GM19328 (cell line): ENCODE measurements around the gene METTL25.
"Not testable (repeated sequence)": the region's sequence is repeated elsewhere in the genome, so short reads cannot be mapped to it uniquely, and the experiment has no call there.

ENCODE experiments used
- ATAC-seq: cut with Tn5 transposase; IDR thresholded peaks from one replicate; pipeline ENCODE4 v1.9.1; 2021; ENCODE audit warnings: mild to moderate bottlenecking, moderate library complexity; ENCODE audit not compliant: unreplicated experiment

METTL25 gene, protein sequence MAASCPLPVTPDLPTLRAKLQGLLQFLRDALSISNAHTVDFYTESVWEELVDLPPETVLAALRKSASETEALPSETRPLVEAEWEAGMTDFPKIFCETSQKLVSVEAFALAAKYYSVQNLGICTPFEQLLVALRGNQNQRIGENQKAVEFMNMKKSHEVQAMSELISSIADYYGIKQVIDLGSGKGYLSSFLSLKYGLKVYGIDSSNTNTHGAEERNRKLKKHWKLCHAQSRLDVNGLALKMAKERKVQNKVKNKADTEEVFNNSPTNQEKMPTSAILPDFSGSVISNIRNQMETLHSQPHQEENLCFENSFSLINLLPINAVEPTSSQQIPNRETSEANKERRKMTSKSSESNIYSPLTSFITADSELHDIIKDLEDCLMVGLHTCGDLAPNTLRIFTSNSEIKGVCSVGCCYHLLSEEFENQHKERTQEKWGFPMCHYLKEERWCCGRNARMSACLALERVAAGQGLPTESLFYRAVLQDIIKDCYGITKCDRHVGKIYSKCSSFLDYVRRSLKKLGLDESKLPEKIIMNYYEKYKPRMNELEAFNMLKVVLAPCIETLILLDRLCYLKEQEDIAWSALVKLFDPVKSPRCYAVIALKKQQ

DNA sequence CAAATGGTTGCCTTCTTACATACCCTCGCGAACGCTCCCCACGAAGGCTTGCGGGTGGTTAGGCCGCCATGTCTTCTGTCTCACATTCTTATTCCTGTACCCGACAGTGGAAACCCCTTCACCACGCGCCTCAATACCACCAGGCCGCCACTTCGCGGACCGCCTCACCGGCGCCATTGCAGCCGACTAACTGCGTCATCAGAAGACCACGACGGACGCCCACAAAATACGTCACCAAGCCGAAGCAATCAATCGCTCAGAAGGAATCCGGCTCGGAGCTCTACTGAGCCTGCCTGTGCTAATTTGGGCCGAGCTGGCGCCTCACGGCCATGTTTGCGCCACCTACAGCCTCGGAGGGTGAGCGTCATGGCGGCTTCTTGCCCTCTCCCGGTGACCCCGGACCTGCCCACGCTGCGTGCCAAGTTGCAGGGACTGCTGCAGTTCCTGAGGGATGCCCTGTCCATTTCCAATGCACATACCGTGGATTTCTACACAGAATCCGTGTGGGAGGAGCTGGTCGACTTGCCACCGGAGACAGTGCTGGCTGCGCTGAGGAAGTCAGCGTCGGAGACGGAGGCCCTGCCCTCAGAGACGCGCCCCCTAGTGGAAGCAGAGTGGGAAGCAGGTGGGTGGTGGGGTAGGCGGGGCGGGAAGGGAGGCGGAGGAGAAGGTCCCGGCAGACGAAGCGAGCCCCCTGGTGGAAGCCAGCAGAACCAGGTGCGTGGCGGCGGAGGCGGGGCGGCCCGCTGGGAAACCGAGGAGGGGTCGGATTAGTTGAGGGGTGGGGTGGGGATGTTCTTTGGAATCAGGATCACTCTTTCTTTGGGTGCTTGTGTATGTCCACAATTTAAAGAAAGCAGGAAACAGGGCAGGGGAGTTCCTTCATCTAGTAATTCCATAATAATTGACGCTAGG lies at the start of gene METTL25, which contains the start of gene CCDC59:
METTL25 (plus strand) TSS at position 330 of the 915 bp plus-strand sequence; CDS start at position 367, 37 bp downstream.
CCDC59 (minus strand) TSS at position 188 of the 915 bp plus-strand sequence; CDS start at position 177, 11 bp downstream.
- ATAC-seq = peak; percentile 94

DNA sequence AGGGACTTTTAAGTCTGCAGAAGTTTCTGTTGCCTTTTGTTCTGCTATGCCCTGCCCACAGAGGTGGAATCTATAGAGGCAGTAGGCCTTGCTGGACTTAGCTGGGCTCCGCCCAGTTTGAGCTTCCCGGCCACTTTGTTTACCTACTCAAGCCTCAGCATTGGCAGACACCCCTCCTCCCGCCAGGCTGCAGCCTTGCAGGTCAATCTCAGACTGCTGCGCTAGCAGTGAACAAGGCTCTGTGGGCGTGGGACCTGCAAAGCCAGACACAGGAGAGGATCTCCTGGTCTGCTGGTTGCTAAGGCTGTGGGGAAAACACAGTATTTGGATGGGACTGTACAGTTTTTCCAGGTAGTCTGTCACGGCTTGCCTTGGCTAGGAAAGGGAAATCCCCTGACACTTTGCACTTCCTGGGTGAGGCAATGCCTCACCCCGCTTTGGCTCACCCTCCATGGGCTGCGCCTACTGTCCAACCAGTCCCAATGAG lies 43.9 kb upstream of the METTL25 start:
- no peak for ATAC-seq

DNA sequence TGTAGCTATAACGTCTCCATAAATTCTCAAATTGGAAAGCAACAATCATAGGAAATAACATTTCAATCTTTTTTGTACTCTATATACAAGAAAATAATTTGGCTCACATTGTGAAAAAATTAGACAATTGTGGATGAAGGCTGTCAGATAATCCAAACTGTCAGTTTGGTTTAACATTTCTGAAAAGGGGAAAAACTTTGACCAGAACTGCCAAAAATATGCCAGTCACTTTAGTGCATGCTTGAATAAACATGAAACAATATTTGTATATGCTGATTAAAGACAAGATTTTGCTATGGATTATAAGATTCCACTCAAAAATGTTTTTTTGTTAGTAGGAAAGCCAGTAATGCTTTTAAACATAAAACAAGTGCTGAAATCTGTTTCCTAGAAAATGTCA lies 39.1 kb upstream of the METTL25 start:
- ATAC-seq = no peak

DNA sequence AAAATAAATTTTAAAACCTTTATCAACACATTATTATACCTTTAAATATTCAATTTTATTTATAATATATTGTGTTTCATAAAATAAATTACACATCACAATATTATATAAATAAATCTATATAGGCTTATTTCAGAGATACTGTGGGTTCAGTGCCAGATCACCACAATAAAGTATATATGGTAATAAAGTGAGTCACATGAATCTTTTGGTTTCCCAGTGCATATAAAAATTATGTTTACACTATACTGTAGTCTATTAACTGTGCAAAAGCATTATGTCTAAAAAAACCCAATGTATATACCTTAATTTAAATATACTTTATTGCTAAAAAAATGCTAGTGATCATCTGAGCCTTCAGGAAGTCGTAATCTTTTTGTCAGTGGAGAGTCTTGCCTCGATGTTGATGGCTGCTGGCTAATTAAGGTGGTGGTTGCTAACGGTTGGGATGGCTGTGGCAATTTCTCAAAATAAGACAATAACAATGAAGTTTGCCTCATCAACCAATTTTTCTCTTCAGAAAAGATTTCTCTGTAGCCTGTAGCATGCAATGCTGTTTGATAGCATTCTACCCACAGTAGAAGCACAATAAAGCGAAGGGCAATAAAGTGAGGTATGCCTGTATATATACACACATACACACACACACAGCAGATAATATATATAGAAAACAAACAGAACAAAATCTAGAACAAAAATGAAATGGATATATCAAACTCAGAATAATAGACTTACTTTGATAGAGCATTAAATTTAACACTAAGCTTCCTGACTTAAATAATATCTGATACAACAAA lies 32.6 kb upstream of the METTL25 start:
- ATAC-seq = no peak

DNA sequence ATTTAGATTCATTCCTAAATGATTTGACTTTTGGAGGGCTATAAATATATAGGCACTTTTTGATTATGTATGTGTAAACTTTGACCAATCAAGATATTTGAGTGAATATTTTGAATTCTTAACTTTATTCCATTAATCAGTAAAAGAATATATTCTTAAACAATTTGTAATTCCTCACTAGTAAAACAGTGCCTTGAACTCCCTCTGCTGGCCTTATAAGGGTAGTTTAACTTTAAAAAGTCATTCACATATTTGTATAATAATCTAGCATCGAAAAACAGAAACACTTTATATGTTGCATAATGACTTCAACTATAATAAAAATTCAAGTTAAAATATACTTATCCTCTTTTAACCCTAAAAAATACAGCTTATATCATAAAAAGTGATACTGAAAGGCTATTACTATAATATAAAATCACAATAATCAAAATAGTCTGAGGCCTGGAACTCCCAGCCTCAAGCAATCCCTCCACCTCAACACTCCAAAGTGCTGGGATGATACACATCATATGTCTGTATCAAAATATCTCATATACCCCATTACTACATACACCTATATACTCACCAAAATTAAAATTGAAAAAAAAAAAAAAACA lies 31.3 kb upstream of the METTL25 start:
- no peak for ATAC-seq

DNA sequence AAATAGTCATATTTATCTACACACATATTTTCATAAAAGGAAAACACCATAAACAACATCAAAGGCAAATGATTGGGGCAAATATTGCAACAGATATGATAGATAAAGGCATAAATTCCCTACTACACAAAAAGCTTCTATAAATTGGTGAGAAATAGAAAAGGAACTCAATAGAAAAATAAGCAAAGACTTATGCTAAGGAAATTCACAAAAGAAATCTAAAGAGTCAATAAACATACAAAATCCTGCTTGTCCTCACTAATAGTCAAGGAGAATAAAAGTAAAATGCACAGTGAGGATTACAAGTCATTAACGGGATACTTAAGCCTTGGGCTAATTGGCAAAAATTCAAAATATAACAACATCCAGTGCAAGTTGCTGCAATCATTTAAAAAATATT lies 30.5 kb upstream of the METTL25 start:
- no peak for ATAC-seq

DNA sequence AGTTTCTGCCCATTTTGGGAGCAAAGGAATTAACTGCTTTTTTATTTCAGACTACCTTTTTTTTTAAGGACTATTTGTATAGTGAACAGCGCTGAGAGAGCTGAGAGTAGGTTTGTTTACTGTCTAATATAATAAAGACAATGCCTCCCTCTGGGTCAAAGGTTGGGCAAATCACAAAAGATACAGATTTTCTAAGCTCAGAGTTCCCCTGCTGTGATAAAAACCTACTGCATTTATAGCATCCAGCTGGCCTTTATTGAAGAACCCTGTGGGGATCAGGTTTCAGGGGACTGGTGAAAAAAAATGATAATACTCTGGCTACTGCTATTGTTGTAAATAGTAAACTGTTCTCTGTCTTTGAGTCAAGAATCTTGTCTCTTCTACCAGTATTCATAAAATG lies 28.8 kb upstream of the METTL25 start:
- ATAC-seq = no peak

DNA sequence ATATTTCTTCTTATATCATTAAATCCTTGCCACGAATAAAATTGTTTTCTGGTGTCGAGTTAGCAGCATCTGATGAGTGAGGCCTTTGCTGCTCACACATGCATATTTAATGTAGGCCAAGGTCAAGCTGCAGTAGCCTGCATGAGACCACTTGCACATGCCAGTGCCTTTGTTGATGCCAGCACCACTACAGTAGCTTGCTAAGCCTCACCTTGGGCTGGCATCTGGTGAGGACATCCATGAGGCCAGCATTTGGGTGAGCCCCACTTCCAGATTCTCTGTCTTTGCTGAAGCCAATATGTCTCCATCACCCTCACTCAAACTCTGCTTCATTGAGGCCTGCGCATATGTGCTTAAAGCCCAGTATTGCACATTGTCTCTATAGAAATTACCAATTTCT lies 8.2 kb upstream of the METTL25 start:
- ATAC-seq = no peak

DNA sequence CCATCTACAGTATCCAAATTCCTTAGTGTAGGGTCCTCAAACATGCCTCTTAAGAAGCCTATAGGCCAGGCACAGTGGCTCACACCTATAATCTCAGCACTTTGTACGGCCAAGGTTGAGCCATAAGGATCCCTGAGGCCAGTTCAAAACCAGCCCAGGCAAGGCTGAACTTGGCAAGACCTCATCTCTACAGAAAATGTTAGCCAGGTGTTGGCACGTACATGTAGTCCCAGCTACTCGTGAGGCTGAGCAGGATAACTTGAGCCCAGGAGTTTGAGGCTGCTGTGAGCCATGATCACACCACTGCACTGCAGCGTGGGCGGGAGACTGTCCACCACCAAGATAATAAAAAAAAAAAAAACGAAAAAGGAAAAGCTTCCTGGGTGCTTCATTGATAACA lies 6.9 kb upstream of the METTL25 start:
- ATAC-seq = no peak

DNA sequence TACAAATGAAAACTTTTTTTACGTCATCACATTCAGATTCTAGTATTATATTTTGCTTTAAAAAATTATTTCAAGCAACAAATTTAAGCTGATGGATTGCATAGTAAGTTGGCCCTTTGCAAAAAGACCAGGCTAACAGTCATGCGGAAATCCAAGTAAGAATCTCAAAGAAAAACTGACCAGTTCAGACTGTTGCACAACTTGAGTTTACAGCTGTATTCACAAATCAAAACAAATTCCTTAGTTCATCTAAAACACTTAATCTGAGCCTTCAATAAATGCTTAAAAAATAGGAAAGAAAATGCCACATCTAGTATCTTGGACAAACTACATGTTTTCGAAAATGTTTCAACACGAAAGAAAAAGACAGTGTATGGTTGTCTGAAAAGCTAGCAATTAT lies 989 bp upstream of the METTL25 start:
- no peak for ATAC-seq

DNA sequence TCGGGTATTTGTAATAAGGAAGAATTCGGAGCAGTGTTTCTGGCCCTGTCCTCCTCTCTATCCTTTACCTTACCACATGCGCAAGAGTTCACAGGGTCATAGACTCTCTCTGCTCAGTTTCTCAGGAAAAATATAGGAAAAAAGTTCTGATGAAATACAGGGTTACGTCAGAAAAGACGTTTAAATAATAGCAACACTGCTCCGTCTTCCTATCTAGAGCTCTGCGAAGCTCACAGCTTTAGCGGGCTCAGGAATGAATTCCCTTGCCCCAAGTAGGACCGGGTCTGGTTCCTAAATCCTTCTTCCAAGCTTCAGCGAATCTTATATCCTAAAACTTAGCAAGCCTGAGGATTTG lies 507 bp upstream of the METTL25 start:
- ATAC-seq = no peak

DNA sequence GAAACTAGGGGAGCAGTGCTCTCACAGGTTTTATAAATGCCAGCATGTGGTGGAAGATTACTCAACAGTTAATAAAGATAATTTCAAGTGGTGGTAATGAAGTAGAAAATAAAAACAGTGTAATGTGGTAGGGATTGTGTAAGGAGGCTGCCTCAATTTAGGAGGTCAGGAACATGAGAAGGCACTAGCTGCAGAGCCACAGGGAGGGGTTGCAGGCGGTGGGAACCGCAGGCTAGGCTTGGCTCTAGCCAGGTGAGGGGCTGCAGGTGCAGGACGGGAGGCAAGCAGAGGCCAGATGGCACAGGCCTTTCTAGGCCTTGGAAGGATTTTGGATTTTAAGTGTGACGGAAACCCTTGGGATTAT lies 768 bp downstream of the METTL25 start:
- ATAC-seq = peak; percentile 1

DNA sequence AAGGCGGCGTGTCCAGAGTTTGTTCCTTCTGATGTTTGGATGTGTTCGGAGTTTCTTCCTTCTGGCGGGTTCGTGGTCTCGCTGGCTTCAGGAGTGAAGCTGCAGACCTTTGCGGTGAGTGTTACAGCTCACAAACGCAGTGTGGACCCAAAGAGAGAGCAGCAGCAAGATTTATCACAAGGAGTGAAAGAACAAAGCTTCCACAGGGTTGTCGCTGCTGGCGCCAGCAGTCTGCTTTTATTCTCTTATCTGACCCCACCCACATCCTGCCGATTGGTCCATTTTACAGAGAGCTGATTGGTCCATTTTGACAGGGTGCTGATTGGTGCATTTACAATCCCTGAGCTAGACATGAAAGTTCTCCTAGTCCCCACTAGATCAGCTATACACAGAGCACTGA lies 2.5 kb downstream of the METTL25 start:
- ATAC-seq = not testable (repeated sequence)

DNA sequence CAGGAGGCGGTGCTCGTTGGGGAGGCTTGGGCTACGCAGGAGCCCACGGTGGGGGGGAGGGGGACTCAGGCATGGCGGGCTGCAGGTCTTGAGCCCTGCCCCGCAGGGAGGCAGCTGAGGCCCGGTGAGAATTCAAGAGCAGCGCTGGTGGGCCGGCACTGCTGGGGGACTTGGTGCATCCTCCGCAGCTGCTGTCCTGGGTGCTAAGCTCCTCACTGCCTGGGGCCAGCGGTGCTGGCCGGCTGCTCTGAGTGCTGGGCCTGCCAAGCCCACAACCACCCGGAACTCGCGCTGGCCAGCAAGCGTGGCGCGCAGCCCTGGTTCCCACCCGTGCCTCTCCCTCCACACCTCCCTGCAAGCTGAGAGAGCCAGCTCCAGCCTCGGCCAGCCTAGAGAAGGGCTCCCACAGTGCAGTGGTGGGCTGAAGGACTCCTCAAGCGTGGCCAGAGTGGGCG lies 3.2 kb downstream of the METTL25 start:
- no peak for ATAC-seq

DNA sequence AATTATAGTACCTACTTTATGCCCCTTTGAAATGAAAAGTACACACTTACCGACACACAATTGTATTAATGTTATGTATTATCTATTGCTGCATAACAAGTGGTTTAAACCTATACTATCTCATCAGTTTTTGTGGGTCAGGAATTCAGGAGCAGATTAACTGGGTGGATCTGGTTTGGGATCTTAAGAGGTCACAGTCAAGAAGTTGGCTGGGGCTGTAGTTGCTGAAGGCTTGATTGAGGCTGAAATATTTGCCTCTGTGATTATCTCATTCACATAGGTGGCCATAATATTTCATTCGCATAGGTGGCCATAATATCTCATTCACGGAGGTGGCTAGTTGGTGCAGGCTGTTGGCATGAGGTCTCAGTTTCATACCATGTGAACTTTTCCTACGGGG lies 5.7 kb downstream of the METTL25 start:
- ATAC-seq = no peak

DNA sequence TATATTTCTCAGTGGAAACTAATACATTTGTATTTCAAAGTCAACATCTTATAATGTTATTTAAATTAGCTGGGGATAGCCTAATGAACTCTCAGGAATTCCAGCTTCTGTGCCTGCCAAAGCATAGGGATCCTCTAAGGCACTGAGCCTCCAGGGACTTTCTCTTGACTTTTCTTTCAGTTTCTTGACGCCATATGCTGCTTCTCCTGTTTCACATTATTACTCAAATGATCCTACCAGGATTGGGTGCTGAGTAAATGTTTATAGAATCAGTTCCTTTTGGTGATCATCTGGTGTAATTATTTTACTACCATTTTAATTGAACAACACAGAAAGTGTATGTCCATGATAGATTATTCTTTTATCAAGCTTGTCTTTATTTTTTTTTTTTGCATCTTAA lies 7.9 kb downstream of the METTL25 start:
- no peak for ATAC-seq

DNA sequence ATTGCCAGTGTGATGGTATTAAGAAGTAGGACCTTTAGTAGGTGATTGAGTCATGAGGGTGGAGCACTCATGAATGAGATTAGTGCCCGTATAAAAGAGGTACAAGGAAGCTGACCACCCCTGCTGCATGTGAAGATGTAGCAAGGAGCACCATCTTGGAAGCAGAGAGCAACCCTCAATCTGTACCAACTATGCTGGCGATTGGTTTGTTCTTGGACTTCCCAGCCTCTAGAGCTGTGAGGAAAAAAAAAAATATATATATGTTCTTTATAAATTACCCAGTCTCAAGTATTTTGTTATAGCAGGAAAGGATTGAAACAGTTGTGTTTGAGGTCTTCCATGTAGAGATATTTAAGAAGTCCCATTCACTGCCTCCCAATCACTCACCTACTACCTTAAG lies 16.9 kb downstream of the METTL25 start:
- no peak for ATAC-seq

DNA sequence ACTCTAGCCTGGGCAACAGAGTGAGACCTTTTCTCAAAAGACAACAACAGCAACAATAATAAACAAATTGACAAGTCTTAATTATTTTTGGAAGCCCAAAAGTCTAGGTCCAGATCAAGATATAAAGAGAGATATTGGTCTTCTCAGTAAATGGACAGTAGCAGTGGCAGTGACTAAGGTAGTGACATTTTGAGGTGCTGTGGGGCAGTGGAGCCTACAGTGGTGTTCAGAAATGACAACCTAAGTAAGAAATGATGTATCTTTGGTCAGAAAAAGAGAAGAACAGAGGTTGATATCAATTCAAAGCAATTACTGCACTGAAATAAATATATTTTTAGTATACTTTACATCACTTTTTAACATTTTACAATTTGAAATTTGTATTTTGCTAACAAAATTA lies 20.7 kb downstream of the METTL25 start:
- no peak for ATAC-seq

DNA sequence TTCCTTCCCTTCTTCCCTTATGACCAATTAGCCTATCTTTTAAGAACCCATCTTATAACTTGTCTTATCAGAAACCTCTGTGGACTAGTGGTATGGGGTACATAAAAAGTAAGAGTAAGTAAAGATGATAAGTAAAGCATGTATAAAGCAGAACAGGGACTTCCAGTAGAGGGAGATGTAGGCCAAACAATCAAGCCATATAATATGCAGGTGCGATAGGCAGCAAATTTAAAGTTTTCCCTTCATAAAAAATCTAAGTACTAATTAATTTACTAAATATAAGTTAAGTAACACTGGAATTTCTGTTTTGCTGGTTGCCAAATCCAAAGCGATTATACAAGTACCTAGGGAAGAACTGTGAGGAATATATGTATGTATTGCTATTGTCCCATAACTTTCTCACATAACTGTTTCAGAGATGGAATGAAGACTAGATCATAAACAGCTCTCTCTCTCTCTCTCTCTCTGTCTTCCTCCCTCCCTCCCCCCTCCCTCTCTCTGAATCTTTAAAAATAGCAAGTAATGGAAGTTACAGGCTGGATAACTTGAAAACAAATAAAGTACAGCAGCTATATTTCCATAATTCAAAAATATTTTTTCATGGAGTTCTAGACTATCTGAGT lies 25.7 kb downstream of the METTL25 start:
- ATAC-seq = no peak

DNA sequence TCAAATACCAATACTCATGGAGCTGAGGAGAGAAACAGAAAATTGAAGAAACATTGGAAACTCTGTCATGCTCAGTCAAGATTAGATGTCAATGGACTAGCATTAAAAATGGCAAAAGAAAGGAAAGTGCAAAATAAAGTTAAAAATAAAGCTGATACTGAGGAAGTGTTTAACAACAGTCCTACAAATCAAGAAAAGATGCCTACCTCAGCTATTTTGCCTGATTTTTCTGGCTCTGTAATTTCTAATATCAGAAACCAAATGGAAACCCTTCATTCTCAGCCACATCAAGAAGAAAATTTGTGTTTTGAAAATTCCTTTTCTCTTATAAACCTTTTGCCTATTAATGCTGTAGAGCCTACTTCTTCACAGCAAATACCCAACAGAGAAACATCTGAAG lies 40.5 kb downstream of the METTL25 start:
- no peak for ATAC-seq
